Stimulated activated CD4-positive, alpha-beta T cell treated with anti-CD3 and anti-CD28 coated beads, Interleukin-2, amount 100 ng/mL, for 48 hours (primary cell): ENCODE results near the gene TRNT1.

Source experiments
- DNase-seq, 2 donors: peaks; one replicate each; pipeline ENCODE4 v3.0.0-alpha.2; 2020

Gene TRNT1

GRCh38 chr3:3179407-3180094 is 52.8 kb downstream of the TRNT1 start, which contains the start of gene CRBN:
Gene CRBN (minus strand): TSS chr3:3179691. CDS start chr3:3179687, 4 bp downstream.
- peak; percentile 81 to 82 for DNase-seq

- no peak for DNase-seq
Measured at GRCh38 chr3:3180456-3180855, 53.7 kb downstream of the TRNT1 start.

GRCh38 chr3:3184876-3185275 is 58.1 kb downstream of the TRNT1 start:
- no peak for DNase-seq

GRCh38 chr3:3189102-3189727 is 62.5 kb downstream of the TRNT1 start:
- no peak for DNase-seq

DNA sequence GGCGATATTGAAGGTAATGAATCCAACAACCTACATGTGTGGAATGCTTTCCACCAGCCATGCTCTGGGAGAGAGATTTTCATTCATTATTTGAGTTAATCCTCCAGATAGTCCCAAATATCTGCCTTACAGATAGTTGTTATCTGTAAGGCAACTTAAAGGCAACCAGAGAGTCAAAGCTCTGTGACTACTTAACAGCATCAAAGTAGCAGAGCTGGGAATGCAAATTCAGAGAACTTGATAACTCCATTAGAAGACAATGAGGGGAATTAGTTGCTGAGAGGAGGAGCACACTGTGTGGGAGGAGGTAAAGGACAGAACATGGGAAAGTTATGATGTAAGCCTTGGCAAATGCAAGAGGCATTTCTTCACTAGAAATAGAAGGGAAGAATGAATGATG is 63.2 kb downstream of the TRNT1 start:
- DNase-seq = no peak

DNA sequence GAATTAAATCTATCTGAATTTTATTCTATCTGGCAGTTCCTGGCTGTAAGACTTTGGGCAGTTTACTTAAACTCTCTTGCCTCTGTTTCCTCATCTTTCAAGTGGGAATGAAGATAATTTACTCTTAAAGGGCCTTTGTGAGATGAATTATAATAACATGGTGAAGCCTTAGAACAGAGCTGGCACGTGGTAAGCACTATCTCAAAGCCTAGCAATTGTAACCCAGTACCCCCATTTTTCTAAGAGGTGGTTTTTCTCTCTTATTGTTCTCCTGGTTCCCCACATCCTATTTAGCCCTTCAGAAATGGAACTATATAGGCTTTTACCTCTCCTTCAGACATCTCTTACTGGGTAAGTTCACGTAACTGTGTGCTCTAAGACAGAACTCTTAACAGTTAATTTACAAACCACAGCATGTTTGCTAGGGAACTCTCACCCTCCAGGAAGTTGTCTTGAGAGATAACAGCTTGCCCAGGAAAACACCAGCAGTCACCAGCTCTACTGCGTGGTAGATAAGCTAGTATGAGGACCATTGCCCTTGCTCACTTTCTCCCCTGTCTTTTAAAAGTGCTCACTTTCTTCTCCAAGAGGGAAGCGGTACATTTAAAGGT is 65.0 kb downstream of the TRNT1 start:
- DNase-seq = no peak

GRCh38 chr3:3192286-3192675 is 65.5 kb downstream of the TRNT1 start:
- DNase-seq = no peak

- DNase-seq = no peak
Measured at GRCh38 chr3:3194861-3195260, 68.1 kb downstream of the TRNT1 start.

DNA sequence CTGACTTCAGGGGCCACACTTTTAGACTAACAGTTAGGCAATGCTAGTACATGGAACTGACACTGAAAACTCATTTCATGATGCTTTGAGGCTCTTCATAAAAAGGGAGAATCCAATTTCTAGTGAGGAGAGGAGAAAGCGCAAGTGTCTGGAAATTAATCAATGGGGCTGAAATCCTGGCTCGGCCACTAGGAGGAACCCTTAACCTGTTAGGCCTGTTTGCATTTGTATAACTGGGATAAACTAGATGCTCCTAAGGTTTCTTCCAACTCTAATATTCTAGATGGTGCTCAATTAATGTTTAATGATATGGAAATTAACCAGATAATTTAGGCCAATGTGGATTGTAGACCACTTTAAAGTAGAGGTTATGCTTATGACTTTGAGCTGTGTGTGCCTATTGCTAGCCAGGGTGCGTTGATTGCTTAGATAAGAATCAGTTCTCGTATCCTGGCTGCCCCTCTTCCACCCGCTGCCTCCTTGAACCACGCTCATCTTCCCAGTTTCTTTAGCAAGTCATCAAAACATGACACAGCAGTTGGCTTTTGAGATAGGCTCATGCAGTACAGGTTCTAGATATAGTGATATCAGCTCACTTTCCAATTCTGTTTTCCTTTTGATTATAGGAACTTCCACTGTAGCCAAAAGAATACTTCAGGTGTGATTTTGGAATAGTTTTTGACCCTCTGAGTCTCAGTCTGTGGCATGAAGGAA is 69.6 kb downstream of the TRNT1 start:
- DNase-seq = no peak
